Measurements from ENCODE around the gene PLS3. TPM values are rescaled to one million over a fixed set of nuclear protein-coding genes. Genes with fewer than 3 reads are reported as not detected.

The PLS3 gene
- total RNA-seq, 1 experiment from 2014 or later = 147 TPM

DNA sequence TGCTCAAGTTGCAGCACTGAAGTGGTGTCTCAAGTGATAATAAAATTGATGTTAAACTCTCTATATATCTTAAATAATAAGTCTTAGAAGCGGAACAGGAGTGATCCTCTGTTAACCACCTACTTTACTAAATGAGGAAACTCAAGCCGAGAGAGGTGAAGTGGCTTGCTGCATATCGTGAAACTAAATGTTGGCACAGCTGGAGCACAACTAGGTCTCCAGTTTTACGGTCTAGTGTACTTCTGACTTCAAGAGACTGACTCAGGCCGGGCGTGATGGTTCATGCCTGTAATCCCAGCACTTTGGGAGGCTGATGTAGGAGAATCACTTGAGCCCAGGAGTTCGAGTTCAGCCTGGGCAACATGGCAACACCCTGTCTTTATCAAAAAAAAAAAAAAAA, 35.5 kb upstream of the PLS3 start:
- TF ChIP-seq, protein P1, sequence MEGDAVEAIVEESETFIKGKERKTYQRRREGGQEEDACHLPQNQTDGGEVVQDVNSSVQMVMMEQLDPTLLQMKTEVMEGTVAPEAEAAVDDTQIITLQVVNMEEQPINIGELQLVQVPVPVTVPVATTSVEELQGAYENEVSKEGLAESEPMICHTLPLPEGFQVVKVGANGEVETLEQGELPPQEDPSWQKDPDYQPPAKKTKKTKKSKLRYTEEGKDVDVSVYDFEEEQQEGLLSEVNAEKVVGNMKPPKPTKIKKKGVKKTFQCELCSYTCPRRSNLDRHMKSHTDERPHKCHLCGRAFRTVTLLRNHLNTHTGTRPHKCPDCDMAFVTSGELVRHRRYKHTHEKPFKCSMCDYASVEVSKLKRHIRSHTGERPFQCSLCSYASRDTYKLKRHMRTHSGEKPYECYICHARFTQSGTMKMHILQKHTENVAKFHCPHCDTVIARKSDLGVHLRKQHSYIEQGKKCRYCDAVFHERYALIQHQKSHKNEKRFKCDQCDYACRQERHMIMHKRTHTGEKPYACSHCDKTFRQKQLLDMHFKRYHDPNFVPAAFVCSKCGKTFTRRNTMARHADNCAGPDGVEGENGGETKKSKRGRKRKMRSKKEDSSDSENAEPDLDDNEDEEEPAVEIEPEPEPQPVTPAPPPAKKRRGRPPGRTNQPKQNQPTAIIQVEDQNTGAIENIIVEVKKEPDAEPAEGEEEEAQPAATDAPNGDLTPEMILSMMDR (IDR thresholded peaks at IDR 0.05; ENCODE audit: unreplicated experiment) = no peak
- H3K4me1 Mint-ChIP-seq (ENCODE audit: insufficient read depth, unreplicated experiment) = no peaks in the 10 kb centered on the region
- DNase-seq (ENCODE audit: unreplicated experiment) = no peak

DNA sequence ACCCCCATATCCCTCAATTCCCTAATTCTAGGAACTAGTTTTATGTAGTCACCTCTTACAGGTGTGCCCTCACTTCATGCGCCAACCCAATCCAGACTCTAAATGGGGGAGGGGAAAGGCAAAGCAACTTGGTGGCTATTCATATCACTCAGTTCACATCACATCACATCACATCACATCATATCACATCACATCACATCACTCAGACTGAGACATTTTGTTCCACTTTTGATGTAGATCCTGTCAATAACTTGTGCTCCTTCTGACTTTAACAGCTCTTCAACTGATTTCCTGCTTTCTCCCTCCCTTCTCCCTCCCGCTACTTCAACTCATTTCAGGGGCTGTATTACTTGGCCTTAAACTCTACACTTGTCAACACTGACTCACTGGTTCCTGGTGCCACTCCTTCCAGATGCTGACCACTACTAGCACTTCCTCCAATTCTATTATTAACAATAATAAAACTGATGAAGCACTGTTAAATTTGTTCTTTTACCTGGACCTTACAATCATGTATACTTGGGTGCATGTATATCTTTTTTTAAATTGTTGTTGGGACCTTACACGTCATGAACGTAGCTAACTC, 29.1 kb upstream of the PLS3 start:
- H3K4me3 Mint-ChIP-seq (ENCODE audit: unreplicated experiment) = no peak overlapping the region
- H3K27me3 Mint-ChIP-seq (ENCODE audit: insufficient read depth, unreplicated experiment) = peaks cover 78% of the 10 kb centered on the region
- no peak overlapping the region for H3K27ac Mint-ChIP-seq (ENCODE audit: low read depth, unreplicated experiment)
- peak; percentile 7 for DNase-seq (ENCODE audit: unreplicated experiment)
- intact Hi-C loops (cut with micrococcal nuclease) = no loop called here
- ChIA-PET POLR2A (interaction anchor here (2.1 kb wide), 1 partner anchor 29 kb away, joined by 9 read pairs; the partner anchor contains the start of gene PLS3), CTCF (no interaction called here)
- BruUV-seq (replicated peaks) = no TSS peak
- TF ChIP-seq, protein P1 (IDR thresholded peaks at IDR 0.05; ENCODE audit: unreplicated experiment) = no peak
- no peaks in the 10 kb centered on the region for H3K4me1 Mint-ChIP-seq (ENCODE audit: insufficient read depth, unreplicated experiment)
- no peaks in the 10 kb centered on the region for H3K36me3 Mint-ChIP-seq (ENCODE audit: insufficient read depth, unreplicated experiment)
- no peaks in the 10 kb centered on the region for H3K9me3 Mint-ChIP-seq (ENCODE audit: unreplicated experiment)

More for the DNA sequence above, 35.5 kb upstream of the PLS3 start:
- POLR2A ChIA-PET = interaction anchor here (0.5 to 0.7 kb wide), 2 partner anchors 39 to 160 kb away, joined by 3 read pairs; no protein-coding TSS in a partner anchor
- Mint-ChIP-seq H3K36me3 (ENCODE audit: insufficient read depth, unreplicated experiment) (no peaks in the 10 kb centered on the region), H3K4me3 (ENCODE audit: unreplicated experiment) (no peak overlapping the region), H3K27ac (ENCODE audit: low read depth, unreplicated experiment) (no peak overlapping the region), H3K27me3 (ENCODE audit: insufficient read depth, unreplicated experiment) (peaks cover 49% of the 10 kb centered on the region), H3K9me3 (ENCODE audit: unreplicated experiment) (no peaks in the 10 kb centered on the region)
- BruUV-seq (replicated peaks) = no TSS peak
- intact Hi-C loops (cut with micrococcal nuclease) = loop anchor here (10.0 kb wide), 1 partner anchor 61 kb away; no protein-coding TSS in a partner anchor
- CTCF ChIA-PET = no interaction called here

GRCh38 chrX:115533485-115533884, 27.5 kb upstream of the PLS3 start:
- Mint-ChIP-seq H3K36me3 (ENCODE audit: insufficient read depth, unreplicated experiment) (no peaks in the 10 kb centered on the region), H3K27me3 (ENCODE audit: insufficient read depth, unreplicated experiment) (peaks cover 81% of the 10 kb centered on the region), H3K4me1 (ENCODE audit: insufficient read depth, unreplicated experiment) (no peaks in the 10 kb centered on the region), H3K9me3 (ENCODE audit: unreplicated experiment) (no peaks in the 10 kb centered on the region), H3K4me3 (ENCODE audit: unreplicated experiment) (no peak overlapping the region), H3K27ac (ENCODE audit: low read depth, unreplicated experiment) (no peak overlapping the region)
- TF ChIP-seq, protein P1 (IDR thresholded peaks at IDR 0.05; ENCODE audit: unreplicated experiment) = no peak
- BruUV-seq (replicated peaks) = no TSS peak
- peak; percentile 5 for DNase-seq (ENCODE audit: unreplicated experiment)
- intact Hi-C loops (cut with micrococcal nuclease) = no loop called here
- ChIA-PET POLR2A (interaction anchor here (0.7 to 2.1 kb wide), 4 partner anchors 28 to 62 kb away, joined by 3 to 9 read pairs (median 3); partner anchors contain the start of gene PLS3), CTCF (interaction anchor here (1.1 kb wide), 1 partner anchor 143 kb away, joined by 7 read pairs; no protein-coding TSS in a partner anchor)

GRCh38 chrX:115534383-115534782, 26.6 kb upstream of the PLS3 start:
- POLR2A ChIA-PET = interaction anchor here (1.5 kb wide), 1 partner anchor 29 kb away, joined by 3 read pairs; no protein-coding TSS in a partner anchor
- peaks cover 81% of the 10 kb centered on the region for H3K27me3 Mint-ChIP-seq (ENCODE audit: insufficient read depth, unreplicated experiment)

More at GRCh38 chrX:115534383-115534782, 26.6 kb upstream of the PLS3 start:
- BruUV-seq (replicated peaks) = no TSS peak
- Mint-ChIP-seq H3K36me3 (ENCODE audit: insufficient read depth, unreplicated experiment) (peaks cover 5% of the 10 kb centered on the region), H3K27ac (ENCODE audit: low read depth, unreplicated experiment) (no peak overlapping the region), H3K9me3 (ENCODE audit: unreplicated experiment) (no peaks in the 10 kb centered on the region), H3K4me3 (ENCODE audit: unreplicated experiment) (no peak overlapping the region), H3K4me1 (ENCODE audit: insufficient read depth, unreplicated experiment) (no peaks in the 10 kb centered on the region)
- TF ChIP-seq, protein P1 (IDR thresholded peaks at IDR 0.05; ENCODE audit: unreplicated experiment) = no peak
- CTCF ChIA-PET = interaction anchor here (0.7 kb wide), 1 partner anchor 77 kb away, joined by 6 read pairs; no protein-coding TSS in a partner anchor
- intact Hi-C loops (cut with micrococcal nuclease) = no loop called here
- no peak for DNase-seq (ENCODE audit: unreplicated experiment)
